Right renal pelvis (tissue), 4 donors: ENCODE results near the gene PAPPA2. TPM values are rescaled to one million over a fixed set of nuclear protein-coding genes. Genes with fewer than 3 reads are reported as not detected.
A peak's percentile ranks its signal among the peaks of the same experiment; 100 is the strongest.

Experiments used
- DNase-seq, 4 donors: peaks; one replicate each; pipeline ENCODE4 v3.0.0-alpha.2; 2013; ENCODE audit warnings: low read depth in 4 of 4, low spot score in 3 of 4, missing footprints in 1 of 4
- polyA plus RNA-seq, 4 donors: library from polyadenylated mRNA; unstranded; fragments of 120-200 nt; gene quantifications; one replicate each; pipeline ENCODE4 v1.2.1, GENCODE V29; 2013; ENCODE audit not compliant: insufficient read length in 4 of 4

PAPPA2 gene
- polyA plus RNA-seq, 4 donors, result 58.3 to 83.5 (median 63.8) TPM

DNA sequence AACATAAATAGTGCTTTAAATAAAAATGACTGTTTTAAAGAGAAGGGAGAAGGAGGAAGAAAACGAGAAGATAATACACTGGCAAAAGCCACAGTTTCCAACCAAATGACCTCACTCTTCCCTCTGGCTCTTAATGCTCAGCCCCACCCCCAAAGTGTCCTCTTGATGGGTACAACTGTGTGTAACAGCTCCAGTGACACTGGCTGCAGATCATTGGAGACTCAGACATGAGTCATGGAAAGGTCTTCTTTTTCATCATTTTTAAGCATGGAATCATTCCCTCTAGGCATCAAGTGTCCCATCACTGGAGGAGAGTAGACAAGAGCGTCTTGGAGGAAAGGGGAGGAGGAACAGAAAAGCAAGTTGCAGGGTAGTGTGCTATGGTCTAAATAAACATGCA is 333.0 kb downstream of the PAPPA2 start:
- DNase-seq, result no peak

DNA sequence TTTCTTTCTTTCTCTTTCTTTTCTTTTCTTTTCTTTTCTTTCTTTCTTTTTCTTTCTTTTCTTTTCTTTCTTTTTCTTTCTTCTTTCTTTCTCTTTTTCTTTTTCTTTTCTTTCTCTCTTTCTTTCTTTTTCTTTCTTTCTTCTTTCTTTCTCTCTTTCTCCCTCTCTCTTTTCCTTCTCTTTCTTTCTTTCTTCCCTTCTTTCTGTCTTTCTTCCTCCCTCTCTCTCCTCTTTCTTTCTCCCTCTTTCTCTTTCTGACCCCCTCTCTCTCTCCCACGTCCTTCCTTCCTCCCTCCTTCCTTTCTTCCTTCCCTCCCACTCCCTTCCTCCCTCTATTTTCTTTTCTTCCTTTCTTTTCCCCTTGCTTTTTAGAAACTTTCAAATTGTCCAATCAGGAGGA is 333.6 kb downstream of the PAPPA2 start:
- no peak for DNase-seq

DNA sequence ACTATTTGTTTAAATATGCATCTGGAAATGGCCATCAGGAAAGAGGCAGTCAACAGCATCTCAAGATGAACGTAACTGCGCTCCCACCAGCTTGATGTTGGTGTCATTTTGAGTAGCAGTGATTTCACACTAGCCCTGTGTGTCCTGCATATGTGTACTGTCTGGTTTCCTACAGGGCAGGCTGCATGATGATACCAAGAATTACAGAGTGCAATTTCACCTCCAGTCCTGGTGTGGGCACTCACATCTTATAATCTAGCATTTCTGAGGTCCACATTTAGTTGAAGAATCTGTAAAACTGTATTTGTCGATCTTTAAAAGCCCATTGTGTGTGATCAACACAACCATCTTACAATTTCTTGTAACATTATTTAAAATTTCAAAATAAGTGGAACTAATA is 336.4 kb downstream of the PAPPA2 start:
- DNase-seq, result no peak

DNA sequence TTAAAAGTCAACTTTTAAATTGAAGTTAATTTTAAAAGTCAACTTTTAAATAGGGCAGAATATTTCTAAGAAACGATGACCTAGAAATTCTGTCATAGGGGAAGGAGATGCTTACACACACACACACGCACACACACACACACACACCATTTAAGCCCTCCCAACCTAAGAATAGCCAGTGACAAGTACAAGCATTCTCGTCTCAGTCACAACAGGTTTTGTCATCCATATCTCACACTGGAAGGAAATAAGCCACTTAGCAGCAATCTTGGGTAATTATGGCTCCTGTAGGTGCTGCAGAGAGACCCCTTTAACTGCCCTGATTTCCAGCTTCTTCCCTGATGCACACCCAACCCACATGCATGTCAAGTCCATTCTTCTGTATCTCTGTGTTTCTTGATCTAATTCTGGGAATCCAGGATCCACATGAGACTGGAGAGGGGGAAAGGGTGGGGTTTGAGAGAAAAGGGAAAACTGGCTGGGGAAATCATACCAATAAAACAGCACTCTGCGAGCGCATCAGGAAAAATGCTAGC is 338.1 kb downstream of the PAPPA2 start:
- no peak for DNase-seq

DNA sequence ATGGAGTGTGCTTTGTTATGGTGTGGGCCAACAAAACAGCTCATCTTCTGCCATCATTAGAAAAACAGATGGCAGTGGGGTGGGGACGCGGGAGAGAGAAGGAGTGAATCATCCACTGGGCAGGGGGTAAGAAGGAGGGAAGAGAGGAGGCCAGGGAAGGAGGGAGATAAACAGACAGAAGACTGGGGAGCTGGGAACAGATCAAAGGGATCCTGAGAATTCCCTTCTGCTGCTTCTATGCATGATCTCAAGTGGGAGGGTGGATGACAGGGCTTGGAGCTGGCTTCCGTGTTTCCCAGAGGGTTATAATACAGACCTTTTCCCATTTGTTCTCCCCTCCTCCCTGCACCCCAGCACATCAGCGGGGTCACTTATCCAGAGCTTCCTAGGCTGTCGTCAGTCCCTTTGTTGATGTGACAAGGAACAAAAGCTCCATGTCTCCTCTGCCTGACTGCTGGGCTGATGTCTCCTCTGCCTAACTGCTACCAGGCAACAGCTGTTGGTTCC is 338.6 kb downstream of the PAPPA2 start:
- DNase-seq, result no peak

DNA sequence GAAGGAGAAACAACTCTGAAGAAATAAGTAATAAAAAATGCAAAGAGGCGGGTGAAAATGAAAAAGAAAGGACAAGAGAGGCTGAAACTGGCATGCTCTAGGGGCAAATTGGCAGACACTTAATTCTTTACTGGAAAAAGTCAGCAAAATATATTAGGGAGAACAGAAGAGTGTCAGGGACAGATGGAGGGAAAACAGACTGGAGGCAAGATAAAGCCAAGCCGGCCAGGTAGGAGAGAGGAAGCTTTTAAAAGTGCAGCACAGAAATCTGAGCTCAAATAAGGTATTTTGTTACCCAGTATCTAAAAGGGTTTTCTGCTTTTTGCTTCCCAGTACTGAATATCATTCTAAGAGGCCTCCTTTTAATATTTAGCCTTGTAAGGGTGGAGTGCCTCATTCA is 339.3 kb downstream of the PAPPA2 start:
- DNase-seq, result no peak

DNA sequence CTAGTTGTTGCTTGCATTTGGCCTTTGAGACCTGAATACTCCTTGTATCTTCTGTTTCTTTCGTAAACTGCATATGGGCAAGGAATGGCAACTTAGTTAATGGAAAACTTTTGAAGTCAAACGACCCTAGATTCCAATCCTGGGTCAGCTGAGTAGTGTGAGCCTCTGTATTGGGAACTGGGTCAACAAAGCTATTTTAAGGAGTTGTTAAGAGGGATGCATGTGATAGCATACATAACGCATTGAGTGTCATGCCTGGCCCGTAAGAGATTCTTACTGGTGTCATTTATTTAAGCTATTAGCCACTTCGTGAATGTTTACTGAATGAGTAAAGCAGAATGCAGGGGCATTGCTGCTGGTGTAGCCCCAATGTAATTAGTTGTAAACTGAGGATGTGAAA is 340.1 kb downstream of the PAPPA2 start:
- no peak for DNase-seq

DNA sequence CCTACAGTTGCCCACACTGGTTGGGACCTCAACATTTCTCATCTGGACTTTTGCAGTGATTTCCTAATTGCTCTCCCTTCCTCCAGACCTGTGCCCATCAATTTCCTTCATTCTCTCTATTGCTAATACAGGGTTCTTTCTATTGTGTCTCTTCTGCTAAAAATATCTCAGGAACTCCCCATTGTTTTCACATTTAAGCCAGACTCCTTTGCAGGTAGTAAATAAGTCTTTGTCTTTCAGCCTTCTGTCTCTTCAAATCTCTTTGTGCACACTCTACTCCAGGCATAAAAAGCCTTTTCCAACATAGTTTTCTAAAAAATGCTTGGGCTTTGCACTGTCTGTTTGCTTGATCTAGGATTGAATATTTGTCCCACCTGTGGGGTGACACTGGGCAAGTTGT is 340.6 kb downstream of the PAPPA2 start:
- no peak for DNase-seq

DNA sequence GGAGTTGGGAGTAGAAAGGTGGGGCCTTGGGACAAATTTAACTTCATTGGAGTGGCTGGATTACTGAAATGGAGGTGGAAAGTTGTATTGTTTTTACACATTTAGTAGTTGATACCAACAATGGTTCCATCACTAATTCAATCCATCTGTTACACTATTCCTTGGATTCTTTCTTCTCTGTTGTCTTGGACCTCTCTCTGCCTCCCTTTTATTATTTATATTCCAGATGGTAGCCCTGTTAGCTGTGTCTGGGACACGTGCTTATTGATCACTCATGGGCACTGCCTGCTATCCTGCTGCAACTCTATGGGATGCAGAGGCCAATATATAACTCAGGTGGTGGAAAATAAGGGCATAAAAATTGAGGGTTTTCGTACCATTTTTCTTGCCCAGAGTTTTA is 346.3 kb downstream of the PAPPA2 start:
- no peak for DNase-seq

DNA sequence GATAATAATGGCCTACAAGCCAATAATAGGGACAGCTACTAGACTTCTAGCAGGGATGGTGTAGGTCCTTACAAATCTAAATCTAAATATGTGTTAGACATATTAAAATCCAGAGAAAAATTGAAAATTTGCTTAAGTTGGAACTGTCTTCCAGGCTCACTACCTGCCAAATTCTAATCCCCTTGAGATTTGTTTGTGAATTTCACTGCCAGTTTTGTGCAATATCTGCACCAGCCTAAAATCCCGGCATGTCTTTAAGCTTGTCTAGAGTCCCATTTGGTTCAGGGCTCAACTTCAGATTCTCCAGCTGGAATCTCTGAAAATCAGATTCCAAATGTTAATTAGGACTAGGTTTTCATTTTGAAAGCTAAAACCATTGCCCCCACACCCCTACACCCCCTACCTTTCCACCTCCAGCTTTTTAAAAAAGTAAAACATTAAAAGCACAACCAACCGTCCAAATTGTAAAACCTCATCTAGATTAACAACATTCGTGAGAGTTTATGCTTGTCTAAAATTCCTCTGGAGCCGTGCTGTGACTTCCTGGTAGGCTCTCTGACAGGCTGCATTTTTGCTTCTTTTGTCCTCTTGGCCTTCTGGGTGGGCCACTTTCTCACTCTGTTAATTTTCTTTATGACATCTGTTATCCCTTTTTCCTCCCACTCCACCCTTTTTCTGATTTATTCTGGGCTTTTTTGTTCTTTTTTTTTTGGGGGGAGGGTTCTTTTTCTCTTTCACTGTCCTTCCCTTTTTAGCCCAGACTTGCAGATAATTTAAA is 348.7 kb downstream of the PAPPA2 start:
- DNase-seq, result no peak

DNA sequence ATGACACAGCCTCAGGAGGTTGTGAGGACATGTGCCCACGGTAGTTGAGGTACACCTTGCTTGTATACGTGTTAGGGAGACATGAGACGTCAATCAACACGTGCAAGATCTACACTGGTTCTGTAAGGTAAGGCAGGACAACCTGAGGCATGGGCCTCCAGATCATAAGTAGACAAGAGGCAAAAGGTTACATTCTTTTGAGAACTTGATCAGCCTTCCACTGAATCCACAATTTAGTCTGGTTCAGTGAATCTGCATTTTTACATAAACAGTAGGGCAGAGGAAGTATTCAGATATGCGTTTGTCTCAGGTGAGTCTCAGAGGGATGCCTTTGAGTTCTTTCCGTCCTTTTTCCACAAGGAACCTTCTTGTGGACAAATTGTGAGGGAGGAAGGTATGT is 352.6 kb downstream of the PAPPA2 start:
- DNase-seq, result no peak

DNA sequence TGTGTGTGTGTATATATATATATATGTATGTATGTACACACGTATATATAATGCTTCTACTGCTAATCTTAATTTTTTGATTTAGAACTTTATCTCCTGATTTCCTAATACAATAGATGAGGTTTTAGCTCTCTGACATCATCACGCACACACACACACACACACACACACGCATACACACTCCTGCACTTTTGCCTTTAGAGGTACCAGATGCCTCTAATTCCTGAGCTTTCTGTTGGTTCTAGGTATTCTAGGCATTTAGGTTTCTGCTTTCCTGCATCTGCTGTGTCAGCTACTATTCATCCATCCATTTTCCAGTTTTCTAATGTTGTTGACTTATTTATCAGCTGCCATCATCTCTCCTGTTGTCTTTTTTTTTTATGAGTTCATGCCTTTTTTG is 353.3 kb downstream of the PAPPA2 start:
- no peak for DNase-seq

DNA sequence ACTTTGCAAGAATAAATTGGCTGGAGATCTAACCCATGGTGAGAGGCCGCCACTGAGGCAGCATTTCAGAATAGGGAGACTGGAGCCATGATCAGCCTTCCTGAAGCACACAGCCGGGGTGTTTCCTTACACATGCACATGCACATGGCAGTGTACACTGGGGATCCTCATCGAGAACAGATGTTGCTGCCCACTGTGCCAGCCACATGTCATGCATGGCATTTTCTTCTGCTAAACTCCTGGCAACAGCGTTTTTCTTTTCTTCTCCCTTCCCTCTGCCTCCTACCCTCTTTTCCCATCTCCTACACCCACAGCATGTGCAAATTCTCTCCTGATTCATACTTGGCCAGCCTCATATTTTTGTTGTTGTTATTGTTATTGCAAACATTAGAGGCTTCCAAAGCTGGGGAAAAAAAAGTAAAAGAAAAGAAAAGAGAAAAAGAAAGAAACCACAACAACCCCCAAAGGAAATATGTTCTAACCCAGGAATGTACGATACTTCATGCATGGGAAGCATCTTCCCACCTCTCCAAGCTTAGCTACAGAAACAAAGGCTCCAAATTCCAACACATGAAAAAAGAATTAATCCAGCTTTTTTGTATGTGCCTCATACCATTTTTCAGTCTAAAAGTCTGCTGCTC is 357.5 kb downstream of the PAPPA2 start:
- DNase-seq, result no peak

DNA sequence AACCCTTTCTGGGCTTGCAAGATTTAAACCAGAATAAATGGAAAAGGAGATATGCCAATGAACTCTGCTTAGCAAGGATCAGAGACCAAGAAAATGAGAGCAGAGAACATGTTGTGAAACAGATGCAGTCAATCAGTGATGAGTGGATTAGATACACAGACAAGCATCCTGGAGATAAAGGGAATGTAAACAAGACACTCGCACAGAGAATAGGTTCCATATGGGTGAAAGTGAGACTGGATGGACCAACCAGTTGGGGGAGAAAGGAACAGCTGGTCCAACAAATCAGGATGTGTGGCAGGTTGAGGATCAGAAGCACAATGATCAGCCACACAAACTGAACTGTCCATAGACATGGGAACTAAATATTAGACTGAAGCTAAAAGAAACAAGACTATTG is 363.3 kb downstream of the PAPPA2 start:
- DNase-seq, result no peak

DNA sequence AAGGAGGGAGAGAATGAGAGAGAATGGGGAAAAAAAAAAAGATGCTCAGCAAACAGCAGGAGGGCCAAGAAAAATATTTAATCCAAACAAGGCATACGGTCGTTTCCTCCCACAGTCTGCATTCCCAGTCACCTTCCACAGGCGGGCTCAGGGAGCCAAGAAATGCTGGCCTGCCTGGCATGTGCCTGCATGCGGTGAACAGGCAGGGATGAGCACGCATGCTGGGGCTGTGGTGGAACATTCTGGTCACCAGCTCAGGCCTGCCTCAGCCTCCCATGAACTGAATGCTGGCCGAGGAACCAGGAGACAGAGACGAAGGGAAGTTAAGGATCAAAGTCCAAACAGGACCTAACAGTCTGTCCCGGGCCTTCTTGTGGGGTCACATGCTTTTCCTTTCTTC is 366.3 kb downstream of the PAPPA2 start:
- no peak for DNase-seq

DNA sequence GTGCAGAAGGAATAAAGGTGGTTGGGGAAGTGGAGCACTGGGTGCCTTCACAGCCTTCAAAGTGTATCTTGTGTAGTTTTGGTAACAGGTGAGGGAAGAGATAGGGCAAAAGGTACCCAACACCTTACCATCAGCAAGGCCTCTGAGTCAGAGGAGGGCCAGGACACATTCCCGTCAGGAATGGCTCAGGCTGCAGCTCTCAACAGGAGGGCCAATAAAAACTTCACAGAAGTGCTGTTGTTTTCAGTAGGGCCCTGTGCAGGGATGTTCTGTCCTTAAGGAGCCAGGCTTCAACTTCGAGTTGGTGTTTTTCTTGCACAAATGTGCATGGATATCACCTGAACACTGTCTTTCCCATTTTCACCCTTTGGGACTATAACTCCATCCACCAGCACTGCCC is 368.2 kb downstream of the PAPPA2 start:
- DNase-seq, result no peak

DNA sequence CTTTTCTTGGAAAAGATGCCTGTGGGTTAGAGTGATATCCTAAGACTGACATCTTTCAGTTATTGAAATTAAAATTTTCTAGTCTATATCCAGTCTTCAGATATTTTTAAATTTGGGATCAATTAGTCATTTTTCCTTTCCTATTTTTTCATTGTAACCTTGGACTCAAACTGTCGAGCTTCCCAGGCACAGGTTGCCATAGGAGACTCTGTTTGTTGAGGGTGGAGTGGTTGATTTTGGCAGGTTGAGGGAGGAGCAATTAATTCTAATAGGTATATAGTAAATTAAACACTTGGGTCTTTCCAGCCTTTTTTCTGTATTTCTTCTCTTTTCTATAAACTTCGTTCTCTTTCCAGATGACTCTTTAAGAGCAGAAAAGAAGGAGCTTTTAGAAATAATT is 374.7 kb downstream of the PAPPA2 start:
- DNase-seq, result no peak

DNA sequence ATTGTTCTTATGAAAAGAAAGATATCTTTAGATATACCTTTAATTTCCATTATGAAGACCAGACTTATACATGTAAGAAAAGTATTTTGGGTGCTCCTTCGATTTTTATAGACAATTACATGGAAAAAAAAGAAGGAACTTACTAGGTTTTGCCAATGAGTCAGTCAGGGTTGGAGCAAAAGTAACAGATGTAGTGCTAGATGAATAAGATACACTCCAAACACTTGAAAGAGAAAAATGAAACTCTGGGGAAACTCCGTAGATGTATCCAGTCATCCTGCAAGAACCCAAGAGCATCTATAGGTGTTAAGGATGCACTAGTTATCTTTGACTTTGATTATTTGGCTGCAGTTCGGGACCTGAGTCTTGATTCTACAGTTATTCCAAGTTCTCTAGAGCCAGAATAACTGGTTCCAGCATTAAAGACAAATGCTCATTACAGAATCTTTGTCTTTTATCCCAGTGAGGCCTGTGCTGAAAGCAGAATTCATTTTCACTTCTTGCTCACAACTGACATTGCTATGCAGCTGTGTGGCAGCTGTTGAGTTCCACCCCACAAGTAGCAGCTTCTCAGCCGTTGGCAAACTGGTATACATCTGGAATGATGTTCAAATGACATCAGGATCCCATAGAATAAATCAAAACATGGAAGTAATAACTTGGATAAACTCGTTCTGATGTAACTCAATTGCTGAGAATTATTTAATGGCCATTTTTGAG is 375.5 kb downstream of the PAPPA2 start:
- DNase-seq, result no peak

DNA sequence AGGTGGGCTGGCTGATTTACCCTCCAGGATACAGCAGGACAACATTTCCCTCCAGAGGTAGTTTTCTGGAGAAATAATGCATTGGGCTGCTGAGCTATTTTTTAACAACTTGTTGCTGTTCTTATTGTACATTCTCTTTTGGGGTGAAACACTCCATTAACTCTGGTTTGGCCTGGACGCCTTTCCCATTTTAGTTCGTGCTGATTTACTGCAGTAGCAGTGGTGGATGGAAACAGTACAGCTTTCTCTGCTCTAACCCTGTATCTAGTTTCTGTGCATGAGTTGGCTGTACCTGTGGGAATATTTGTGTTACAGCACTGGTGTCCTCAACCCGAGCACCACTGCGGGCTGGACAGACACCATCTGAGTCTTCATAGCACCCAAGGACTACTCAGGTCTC is 376.2 kb downstream of the PAPPA2 start:
- peak in 2 of 4 donors; percentile 17 to 18 for DNase-seq

DNA sequence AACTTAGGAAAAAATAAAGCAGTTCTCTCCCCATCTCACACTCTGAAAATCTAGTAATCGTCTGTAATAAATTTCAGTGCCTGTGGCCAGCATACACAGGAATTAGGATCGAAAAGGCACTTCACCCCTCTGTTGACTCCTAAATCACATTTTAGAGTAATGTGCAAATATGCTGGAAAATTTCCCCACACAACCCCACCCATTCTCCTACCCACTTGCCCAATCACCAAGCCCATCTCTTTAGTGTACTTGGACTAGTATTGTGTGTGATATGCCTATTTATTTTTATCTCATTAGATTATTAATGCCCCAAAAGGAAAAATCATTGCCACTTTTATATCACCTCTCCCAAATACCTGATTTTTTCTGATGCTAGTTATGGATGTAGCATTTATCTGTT is 378.3 kb downstream of the PAPPA2 start:
- DNase-seq, result no peak
